ENCODE data around the gene ZNF787.
"Not testable (repeated sequence)": the region's sequence is repeated elsewhere in the genome, so short reads cannot be mapped to it uniquely, and the experiment has no call there.

GRCh38 chr19:56148955-56149655 is 28.0 kb upstream of the ZNF787 start:
- TF ChIP-seq CTCF (IDR thresholded peaks at IDR 0.05; ENCODE audit: insufficient read depth, low read length); REST (IDR thresholded peaks at IDR 0.05; ENCODE audit: insufficient replicate concordance, low read depth): not testable (repeated sequence)
